Hepatocyte (in vitro differentiated cells): ENCODE measurements around the gene NEK9. TPM values are rescaled to one million over a fixed set of nuclear protein-coding genes. Genes with fewer than 3 reads are reported as not detected.

Source experiments
- DNase-seq: peaks from one replicate; pipeline ENCODE4 v3.0.0-alpha.2; 2016; ENCODE audit warnings: low spot score
- H2AFZ ChIP-seq: fragments of 200-600 bp; sonication (generic); 2 replicates; pipeline ENCODE4 v1.6.0; 2016; ENCODE audit warnings: antibody characterized with exemption, mild to moderate bottlenecking
- H3K27ac ChIP-seq: fragments of 200-600 bp; sonication (generic); 2 replicates; pipeline ENCODE4 v1.5.1; 2016; ENCODE audit warnings: mild to moderate bottlenecking
- H3K27me3 ChIP-seq: fragments of 200-600 bp; sonication (generic); 2 replicates; pipeline ENCODE4 v1.6.1; 2016
- H3K36me3 ChIP-seq: fragments of 200-600 bp; sonication (generic); replicated peaks from 2 replicates; pipeline ENCODE4 v1.5.1; 2016; ENCODE audit warnings: low read depth; ENCODE audit not compliant: insufficient read depth
- H3K4me1 ChIP-seq: fragments of 200-600 bp; sonication (generic); 2 replicates; pipeline ENCODE4 v1.5.1; 2016; ENCODE audit warnings: mild to moderate bottlenecking, moderate library complexity; ENCODE audit not compliant: insufficient read depth
- H3K4me2 ChIP-seq: fragments of 200-600 bp; sonication (generic); 2 replicates; pipeline ENCODE4 v1.6.0; 2016
- H3K4me3 ChIP-seq: fragments of 200-600 bp; sonication (generic); 2 replicates; pipeline ENCODE4 v1.5.1; 2016; ENCODE audit warnings: mild to moderate bottlenecking
- H3K79me2 ChIP-seq: fragments of 200-600 bp; sonication (generic); 2 replicates; pipeline ENCODE4 v1.6.0; 2017; ENCODE audit warnings: mild to moderate bottlenecking
- H3K9me2 ChIP-seq: fragments of 200-600 bp; sonication (generic); replicated peaks from 2 replicates; pipeline ENCODE4 v1.6.0; 2017; ENCODE audit warnings: mild to moderate bottlenecking; ENCODE audit not compliant: insufficient read depth
- H3K9me3 ChIP-seq: fragments of 200-600 bp; sonication (generic); 2 replicates; pipeline ENCODE4 v1.5.1; 2016; ENCODE audit warnings: low read depth, mild to moderate bottlenecking
- H4K20me1 ChIP-seq: fragments of 200-600 bp; sonication (generic); 2 replicates; pipeline ENCODE4 v1.6.0; 2016; ENCODE audit warnings: mild to moderate bottlenecking; ENCODE audit not compliant: insufficient read depth, poor library complexity, severe bottlenecking
- CTCF ChIP-seq: fragments of 200-600 bp; sonication (generic); IDR thresholded peaks from 2 replicates; pipeline ENCODE4 v1.5.1; 2016; ENCODE audit warnings: antibody characterized with exemption, mild to moderate bottlenecking; ENCODE audit not compliant: poor library complexity
- EZH2 ChIP-seq: fragments of 200-600 bp; sonication (generic); IDR thresholded peaks from 2 replicates; pipeline ENCODE4 v1.6.1; 2016; ENCODE audit warnings: antibody characterized with exemption, mild to moderate bottlenecking, borderline replicate concordance
- EZH2phosphoT487 ChIP-seq: fragments of 200-600 bp; sonication (generic); IDR thresholded peaks from one replicate; pipeline ENCODE4 v1.6.1; 2018; ENCODE audit warnings: antibody characterized with exemption, mild to moderate bottlenecking, low read depth, moderate library complexity; ENCODE audit not compliant: unreplicated experiment, severe bottlenecking
- WGBS: methylation state at CpG from one replicate; pipeline ENCODE4 v1.1.6; 2016; ENCODE audit warnings: low lambda C conversion rate; ENCODE audit errors: missing lambda C conversion rate; 5-methylcytosine and 5-hydroxymethylcytosine counted together
- polyA plus RNA-seq: library from polyadenylated mRNA; unstranded; fragments of >200 nt; fragmentation: Nextera tagmentation; extraction: Ambion mirVana; gene quantifications from 2 replicates; pipeline ENCODE4 v1.2.1, GENCODE V29; 2016
- total RNA-seq: library from RNA; depleted of rRNA; stranded (reverse); fragments of >200 nt; gene quantifications from 2 replicates; pipeline ENCODE4 v1.2.3, GENCODE V29; 2014

NEK9 gene
- total and polyA plus RNA-seq, 2 experiments from 2014 or later = 8.8 to 21.1 TPM

- no peak for TF ChIP-seq EZH2
- TF ChIP-seq EZH2phosphoT487 = no peak
- no peak for TF ChIP-seq CTCF
- peaks cover 66% of the 10 kb centered on the region for H3K79me2 ChIP-seq
Measured at GRCh38 chr14:75138492-75138891, 11.6 kb upstream of the NEK9 start.

GRCh38 chr14:75134644-75135043 is 7.8 kb upstream of the NEK9 start:
- WGBS = 88% methylated on average over 6 of the region's 6 CpGs
- H3K9me3 ChIP-seq = no peaks in the 10 kb centered on the region
- no peak overlapping the region for H2AFZ ChIP-seq
- DNase-seq = no peak
- no peak overlapping the region for H3K4me2 ChIP-seq
- no peaks in the 10 kb centered on the region for H3K9me2 ChIP-seq
- TF ChIP-seq EZH2phosphoT487 (no peak), EZH2 (no peak), CTCF (no peak)
- H3K27me3 ChIP-seq = no peaks in the 10 kb centered on the region
- no peak overlapping the region for H3K4me3 ChIP-seq
- H3K36me3 ChIP-seq = no peaks in the 10 kb centered on the region
- H3K27ac ChIP-seq = no peak overlapping the region
- H3K79me2 ChIP-seq = peaks cover 30% of the 10 kb centered on the region
- no peaks in the 10 kb centered on the region for H3K4me1 ChIP-seq
- H4K20me1 ChIP-seq = peaks cover under 1% of the 10 kb centered on the region

More at GRCh38 chr14:75138492-75138891, 11.6 kb upstream of the NEK9 start:
- Histone ChIP-seq H2AFZ (no peak overlapping the region), H4K20me1 (peaks cover 14% of the 10 kb centered on the region), H3K27me3 (no peaks in the 10 kb centered on the region), H3K4me1 (no peaks in the 10 kb centered on the region), H3K9me2 (no peaks in the 10 kb centered on the region), H3K4me2 (no peak overlapping the region), H3K27ac (no peak overlapping the region), H3K9me3 (no peaks in the 10 kb centered on the region), H3K4me3 (no peak overlapping the region), H3K36me3 (no peaks in the 10 kb centered on the region)
- 94% methylated on average over 1 of the region's 1 CpG for WGBS
- DNase-seq = no peak

- Histone ChIP-seq H4K20me1 (no peaks in the 10 kb centered on the region), H3K9me3 (no peaks in the 10 kb centered on the region), H3K4me3 (no peak overlapping the region), H3K36me3 (no peaks in the 10 kb centered on the region), H3K27me3 (no peaks in the 10 kb centered on the region), H3K79me2 (peaks cover 20% of the 10 kb centered on the region), H3K4me1 (no peaks in the 10 kb centered on the region), H2AFZ (no peak overlapping the region), H3K27ac (no peak overlapping the region), H3K9me2 (no peaks in the 10 kb centered on the region), H3K4me2 (no peak overlapping the region)
- DNase-seq = no peak
- WGBS = 70% methylated on average over 2 of the region's 2 CpGs
- TF ChIP-seq CTCF (no peak), EZH2phosphoT487 (no peak), EZH2 (no peak)
Measured at GRCh38 chr14:75133597-75133996, 6.7 kb upstream of the NEK9 start.
